ENCODE results near the gene PHACTR3. TPM values are rescaled to one million over a fixed set of nuclear protein-coding genes. Genes with fewer than 3 reads are reported as not detected.

PHACTR3 gene
- total and polyA plus RNA-seq, 2 donors (not counting 1 experiment from before 2014, with no cell fraction given), result not detected

DNA sequence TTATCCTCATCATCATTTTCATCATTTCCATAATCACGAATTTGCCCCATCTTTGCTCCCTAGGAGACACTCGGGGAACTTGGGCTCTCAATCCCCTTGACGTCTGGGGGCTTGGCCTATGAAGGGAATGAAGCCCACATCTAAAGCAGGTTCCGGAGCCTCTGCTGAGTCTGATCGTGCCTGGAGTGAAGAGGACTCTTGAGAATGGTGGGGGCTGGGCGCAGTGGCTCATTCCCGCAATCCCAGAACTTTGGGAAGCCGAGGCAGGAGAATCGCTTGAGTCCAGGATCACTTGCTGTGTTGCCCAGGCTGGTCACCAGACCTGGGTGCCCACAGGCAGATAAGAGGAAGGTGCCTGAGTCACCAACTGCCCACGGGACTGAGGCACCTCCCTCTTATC is 214.6 kb downstream of the PHACTR3 start:
- no peaks in the 10 kb centered on the region for H3K4me1 ChIP-seq (ENCODE audit: control insufficient read depth, extremely low read depth, insufficient read depth, low read length)
- no peak overlapping the region for H3K27ac ChIP-seq (ENCODE audit: insufficient read depth, low read length)
- H3K9ac ChIP-seq (ENCODE audit: insufficient read depth, low read length), result no peak overlapping the region
- H3K79me2 ChIP-seq (ENCODE audit: control insufficient read depth, insufficient read depth, low read length), result no peaks in the 10 kb centered on the region
- no peak for TF ChIP-seq CTCF (conservative IDR thresholded peaks at IDR 0.05 in 1 of 2, IDR thresholded peaks at IDR 0.05 in 1 of 2; ENCODE audit: low read depth in 1 of 2, low read length in 2 of 2)
- TF ChIP-seq EZH2 (IDR thresholded peaks at IDR 0.05; ENCODE audit: low read length, missing control alignments), result no peak
- no peaks in the 10 kb centered on the region for H3K27me3 ChIP-seq (ENCODE audit: control insufficient read depth, insufficient read depth, low read length)
- no peaks in the 10 kb centered on the region for H3K36me3 ChIP-seq (ENCODE audit: control insufficient read depth, insufficient read depth, low read length)
- no peak for DNase-seq (ENCODE audit: low read depth in 2 of 2)
- no peak overlapping the region for H2AFZ ChIP-seq (ENCODE audit: low read length)
- H4K20me1 ChIP-seq (ENCODE audit: control insufficient read depth, extremely low read depth, insufficient read depth, low read length), result no peaks in the 10 kb centered on the region
- no peak overlapping the region for H3K4me3 ChIP-seq (replicated peaks in 1 of 4; ENCODE audit: control extremely low read depth in 1 of 4, insufficient read depth in 1 of 4, low read depth in 3 of 4, low read length in 4 of 4)
- H3K9me3 ChIP-seq (ENCODE audit: control insufficient read depth, insufficient read depth, low read depth, low read length), result no peaks in the 10 kb centered on the region
- no peak overlapping the region for H3K4me2 ChIP-seq (ENCODE audit: extremely low read depth, insufficient read depth, low read length)

GRCh38 chr20:59819496-59820203 is 215.3 kb downstream of the PHACTR3 start:
- H3K36me3 ChIP-seq (ENCODE audit: control insufficient read depth, insufficient read depth, low read length), result no peaks in the 10 kb centered on the region
- no peaks in the 10 kb centered on the region for H3K79me2 ChIP-seq (ENCODE audit: control insufficient read depth, insufficient read depth, low read length)
- H3K4me1 ChIP-seq (ENCODE audit: control insufficient read depth, extremely low read depth, insufficient read depth, low read length), result no peaks in the 10 kb centered on the region
- H3K4me2 ChIP-seq (ENCODE audit: extremely low read depth, insufficient read depth, low read length), result no peak overlapping the region
- TF ChIP-seq CTCF (conservative IDR thresholded peaks at IDR 0.05 in 1 of 2, IDR thresholded peaks at IDR 0.05 in 1 of 2; ENCODE audit: low read depth in 1 of 2, low read length in 2 of 2) (no peak), EZH2 (IDR thresholded peaks at IDR 0.05; ENCODE audit: low read length, missing control alignments) (no peak)
- DNase-seq (ENCODE audit: low read depth in 2 of 2), result no peak
- H3K9me3 ChIP-seq (ENCODE audit: control insufficient read depth, insufficient read depth, low read depth, low read length), result no peaks in the 10 kb centered on the region
- H4K20me1 ChIP-seq (ENCODE audit: control insufficient read depth, extremely low read depth, insufficient read depth, low read length), result no peaks in the 10 kb centered on the region
- no peaks in the 10 kb centered on the region for H3K27me3 ChIP-seq (ENCODE audit: control insufficient read depth, insufficient read depth, low read length)
- no peak overlapping the region for H2AFZ ChIP-seq (ENCODE audit: low read length)
- no peak overlapping the region for H3K9ac ChIP-seq (ENCODE audit: insufficient read depth, low read length)
- H3K27ac ChIP-seq (ENCODE audit: insufficient read depth, low read length), result no peak overlapping the region
- no peak overlapping the region for H3K4me3 ChIP-seq (replicated peaks in 1 of 4; ENCODE audit: control extremely low read depth in 1 of 4, insufficient read depth in 1 of 4, low read depth in 3 of 4, low read length in 4 of 4)

DNA sequence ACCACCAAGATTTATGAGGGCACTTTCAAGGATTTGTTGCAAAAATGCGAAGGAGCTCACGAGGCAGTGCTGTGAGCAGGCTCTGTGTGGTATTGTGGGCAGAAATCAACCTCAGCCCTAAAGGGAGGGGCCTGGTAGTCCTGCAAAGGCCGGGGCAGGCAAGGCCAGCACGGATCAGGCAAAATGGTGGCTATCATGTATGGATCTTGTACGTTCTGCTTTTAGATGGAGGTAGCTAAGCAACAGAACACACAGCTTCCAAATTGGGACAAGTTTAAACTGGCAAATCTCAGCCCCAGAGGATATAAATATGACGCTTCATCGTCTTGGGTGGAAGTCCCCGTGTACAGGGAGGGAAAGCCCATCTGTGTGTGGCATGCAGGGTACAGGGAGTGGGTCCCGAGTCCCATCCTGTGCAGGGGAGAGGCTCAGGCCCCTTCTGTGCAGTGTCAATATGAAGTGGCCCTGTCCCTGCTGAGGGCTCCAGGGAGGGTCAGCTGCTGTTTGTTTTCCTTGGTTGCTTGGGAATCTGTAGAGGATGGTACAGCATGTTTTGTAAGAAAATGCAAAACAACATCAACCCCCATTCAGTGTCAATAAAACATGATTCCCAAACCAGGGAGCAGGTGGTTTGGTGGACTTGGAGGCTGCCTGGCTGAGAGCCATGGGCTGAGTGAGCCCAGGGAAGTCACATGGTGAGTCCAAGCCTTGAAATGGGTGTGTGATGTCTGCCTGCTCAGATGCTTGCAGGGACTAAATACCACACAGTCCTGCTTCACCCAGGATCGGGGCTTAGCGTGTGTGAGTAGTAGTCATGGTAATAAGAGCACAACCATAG is 216.1 kb downstream of the PHACTR3 start:
- no peaks in the 10 kb centered on the region for H3K79me2 ChIP-seq (ENCODE audit: control insufficient read depth, insufficient read depth, low read length)
- H3K27ac ChIP-seq (ENCODE audit: insufficient read depth, low read length), result no peak overlapping the region
- TF ChIP-seq EZH2 (IDR thresholded peaks at IDR 0.05; ENCODE audit: low read length, missing control alignments), result no peak
- no peak for TF ChIP-seq CTCF (conservative IDR thresholded peaks at IDR 0.05 in 1 of 2, IDR thresholded peaks at IDR 0.05 in 1 of 2; ENCODE audit: low read depth in 1 of 2, low read length in 2 of 2)
- H3K36me3 ChIP-seq (ENCODE audit: control insufficient read depth, insufficient read depth, low read length), result no peaks in the 10 kb centered on the region
- no peak overlapping the region for H2AFZ ChIP-seq (ENCODE audit: low read length)
- H4K20me1 ChIP-seq (ENCODE audit: control insufficient read depth, extremely low read depth, insufficient read depth, low read length), result no peaks in the 10 kb centered on the region
- H3K9ac ChIP-seq (ENCODE audit: insufficient read depth, low read length), result no peak overlapping the region
- no peak overlapping the region for H3K4me3 ChIP-seq (replicated peaks in 1 of 4; ENCODE audit: control extremely low read depth in 1 of 4, insufficient read depth in 1 of 4, low read depth in 3 of 4, low read length in 4 of 4)
- no peaks in the 10 kb centered on the region for H3K4me1 ChIP-seq (ENCODE audit: control insufficient read depth, extremely low read depth, insufficient read depth, low read length)
- no peaks in the 10 kb centered on the region for H3K9me3 ChIP-seq (ENCODE audit: control insufficient read depth, insufficient read depth, low read depth, low read length)
- no peaks in the 10 kb centered on the region for H3K27me3 ChIP-seq (ENCODE audit: control insufficient read depth, insufficient read depth, low read length)
- no peak for DNase-seq (ENCODE audit: low read depth in 2 of 2)
- H3K4me2 ChIP-seq (ENCODE audit: extremely low read depth, insufficient read depth, low read length), result no peak overlapping the region
